DMS114 treated with DMSO at 0.1 percent for 48 hours (cell line): ENCODE measurements around the gene RASGEF1C.

Experiments
- DNase-seq: peaks from one replicate; lab custom pipeline; 2025; ENCODE audit not compliant: unreplicated experiment; lab: John Stamatoyannopoulos, UW

Gene RASGEF1C

DNA sequence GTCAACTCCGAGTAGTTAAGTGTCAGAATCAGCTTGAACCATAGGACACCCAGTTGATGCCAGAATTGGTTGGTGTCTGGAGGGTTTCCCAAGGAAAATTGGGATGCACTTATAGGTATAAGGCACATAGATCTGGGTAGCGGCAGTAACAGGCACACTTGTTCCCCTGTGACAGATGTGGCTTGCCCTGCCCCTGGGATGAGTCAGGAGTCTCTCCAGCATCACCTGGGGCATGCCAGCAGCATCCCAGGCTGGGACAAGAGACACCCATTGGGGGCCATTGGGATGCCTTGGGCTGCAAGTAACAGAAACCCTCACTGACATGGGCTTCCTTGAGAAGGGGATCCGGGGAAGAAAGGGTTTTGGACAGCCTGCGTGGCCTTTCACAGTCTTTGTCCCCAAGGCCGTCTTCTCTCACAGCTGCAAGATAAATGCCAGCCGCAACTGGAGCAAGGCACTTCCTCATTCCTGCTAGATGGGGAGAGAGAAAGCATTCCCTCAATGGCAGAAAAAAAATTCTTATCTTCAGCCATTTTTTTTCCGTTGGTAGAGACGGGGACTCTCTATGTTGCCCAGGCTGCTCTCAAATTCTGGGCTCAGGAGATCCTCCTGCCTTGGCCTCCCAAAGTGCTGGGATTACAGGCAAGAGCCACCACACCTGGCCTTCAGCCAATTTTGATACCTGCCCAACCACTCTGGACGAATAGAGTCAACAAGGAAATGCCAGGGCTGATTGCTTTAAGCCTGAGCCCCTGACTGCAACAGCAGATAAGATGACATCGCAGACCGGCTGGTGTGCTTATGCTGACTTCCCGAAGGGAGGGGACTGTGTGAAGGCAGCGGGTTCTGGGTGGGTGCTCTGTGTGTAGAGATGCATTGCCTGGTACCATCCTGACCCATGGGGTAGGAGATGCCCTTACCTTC, 124.1 kb downstream of the RASGEF1C start:
- no peak for DNase-seq

DNA sequence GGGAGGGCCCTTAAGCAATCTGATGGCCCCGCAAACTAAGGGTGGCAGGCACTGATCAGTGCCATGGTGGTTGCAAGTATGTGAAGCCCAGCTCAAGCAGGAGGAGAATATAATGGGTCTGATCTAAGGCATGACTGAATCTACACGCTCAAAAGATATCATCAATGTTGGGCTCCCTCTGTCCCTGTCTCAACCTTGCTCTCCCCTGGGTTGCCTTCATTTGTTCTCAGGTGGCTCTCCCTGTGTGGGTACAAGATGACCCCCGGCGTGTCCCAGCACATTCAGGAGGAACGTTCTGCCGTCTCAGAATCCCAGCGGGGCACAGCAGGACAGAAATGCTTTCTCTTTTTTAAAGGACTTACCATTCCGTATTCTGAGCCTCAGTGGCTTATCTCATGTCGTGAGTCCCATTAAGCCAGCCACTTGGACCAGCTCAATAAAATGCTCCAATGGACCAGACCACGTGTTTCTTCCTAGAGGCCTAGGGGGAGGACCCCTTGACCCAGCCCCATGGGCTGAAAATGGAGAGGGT, 125.4 kb downstream of the RASGEF1C start:
- no peak for DNase-seq

DNA sequence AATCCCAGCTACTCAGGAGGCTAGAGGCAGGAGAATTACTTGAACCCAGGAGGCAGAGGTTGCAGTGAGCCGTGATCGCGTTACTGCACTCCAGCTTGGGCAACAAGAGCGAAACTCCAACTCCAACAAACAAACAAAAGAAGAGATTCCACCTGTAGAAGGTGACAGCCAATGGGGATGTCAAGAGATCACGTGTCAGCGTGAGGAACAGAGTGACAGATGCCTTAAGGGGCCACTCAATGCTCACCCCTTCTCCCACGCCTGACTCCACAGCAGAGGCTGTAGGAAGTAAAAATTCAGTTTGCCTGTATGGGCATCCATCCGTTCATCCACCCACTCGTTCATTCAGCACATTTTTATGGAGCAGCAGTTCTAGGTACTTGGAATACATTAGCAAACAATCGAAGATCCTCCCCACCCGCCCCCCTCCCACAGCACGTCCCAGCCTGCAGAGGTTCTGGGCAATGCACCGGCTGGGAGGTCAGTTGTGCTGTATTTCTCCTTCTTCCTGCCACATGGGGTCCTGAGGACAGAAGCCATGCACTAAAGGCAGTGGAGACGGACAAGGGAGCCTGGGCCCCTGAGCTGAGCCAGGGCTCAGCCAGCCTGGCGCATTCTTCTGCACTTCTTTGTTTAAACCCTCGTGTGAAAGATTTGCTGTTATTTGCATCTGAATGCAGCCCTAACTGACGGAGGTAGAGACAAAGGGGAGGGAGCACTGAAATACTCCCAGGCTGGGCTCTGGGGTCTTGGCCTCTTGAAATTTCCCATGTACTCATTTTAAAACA, 126.2 kb downstream of the RASGEF1C start:
- DNase-seq = no peak

DNA sequence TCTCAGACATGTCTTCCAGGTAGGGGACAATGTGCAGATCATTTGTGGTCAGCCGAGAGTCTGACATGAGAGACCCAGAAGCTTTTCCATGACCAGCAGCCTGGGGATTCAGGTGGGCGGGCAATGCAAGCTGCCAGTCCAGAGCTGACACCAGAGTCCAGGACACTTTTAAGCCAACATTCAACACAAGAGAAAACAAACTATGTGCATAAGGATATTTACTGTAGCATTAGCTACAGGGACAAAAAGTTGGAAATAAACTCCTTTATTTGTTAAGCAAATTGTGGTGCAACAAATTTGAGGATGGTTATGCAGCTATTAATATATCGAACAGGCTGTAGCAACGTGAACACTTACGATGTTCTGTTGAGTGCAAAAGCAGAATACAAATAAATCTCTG, 127.5 kb downstream of the RASGEF1C start:
- DNase-seq = no peak

DNA sequence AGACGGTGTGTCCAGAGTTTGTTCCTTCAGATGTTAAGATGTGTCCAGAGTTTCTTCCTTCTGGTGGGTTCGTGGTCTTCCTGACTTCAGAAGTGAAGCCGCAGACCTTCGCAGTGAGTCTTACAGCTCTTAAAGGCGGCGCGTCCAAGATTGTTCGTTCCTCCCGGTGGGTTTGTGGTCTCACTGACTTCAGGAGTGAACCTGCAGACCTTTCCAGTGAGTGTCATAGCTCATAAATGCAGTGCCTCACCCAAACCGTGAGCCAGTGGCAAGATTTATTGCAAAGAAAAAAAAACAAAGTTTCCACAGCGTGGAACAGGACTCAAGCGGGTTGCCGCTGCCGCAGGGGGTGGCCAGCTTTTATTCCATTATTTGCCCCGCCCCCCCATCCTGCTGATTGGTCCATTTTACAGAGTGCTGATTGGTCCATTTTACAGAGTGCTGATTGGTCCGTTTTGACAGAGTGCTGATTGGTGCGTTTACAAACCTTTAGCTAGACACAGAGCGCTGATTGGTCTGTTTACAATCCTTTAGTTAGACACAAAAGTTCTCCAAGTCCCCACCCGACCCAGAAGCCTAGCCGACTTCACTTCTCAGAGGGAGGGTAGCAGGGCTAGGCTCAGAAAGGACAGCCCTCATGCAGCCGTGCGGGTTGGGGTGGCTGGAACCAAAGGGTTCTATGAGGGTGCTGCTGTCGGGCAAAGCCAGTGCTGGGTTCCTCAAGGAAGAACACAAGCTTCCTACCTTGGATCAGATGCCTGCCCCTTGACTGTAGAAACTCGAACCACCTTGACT, 128.3 kb downstream of the RASGEF1C start:
- no peak for DNase-seq

DNA sequence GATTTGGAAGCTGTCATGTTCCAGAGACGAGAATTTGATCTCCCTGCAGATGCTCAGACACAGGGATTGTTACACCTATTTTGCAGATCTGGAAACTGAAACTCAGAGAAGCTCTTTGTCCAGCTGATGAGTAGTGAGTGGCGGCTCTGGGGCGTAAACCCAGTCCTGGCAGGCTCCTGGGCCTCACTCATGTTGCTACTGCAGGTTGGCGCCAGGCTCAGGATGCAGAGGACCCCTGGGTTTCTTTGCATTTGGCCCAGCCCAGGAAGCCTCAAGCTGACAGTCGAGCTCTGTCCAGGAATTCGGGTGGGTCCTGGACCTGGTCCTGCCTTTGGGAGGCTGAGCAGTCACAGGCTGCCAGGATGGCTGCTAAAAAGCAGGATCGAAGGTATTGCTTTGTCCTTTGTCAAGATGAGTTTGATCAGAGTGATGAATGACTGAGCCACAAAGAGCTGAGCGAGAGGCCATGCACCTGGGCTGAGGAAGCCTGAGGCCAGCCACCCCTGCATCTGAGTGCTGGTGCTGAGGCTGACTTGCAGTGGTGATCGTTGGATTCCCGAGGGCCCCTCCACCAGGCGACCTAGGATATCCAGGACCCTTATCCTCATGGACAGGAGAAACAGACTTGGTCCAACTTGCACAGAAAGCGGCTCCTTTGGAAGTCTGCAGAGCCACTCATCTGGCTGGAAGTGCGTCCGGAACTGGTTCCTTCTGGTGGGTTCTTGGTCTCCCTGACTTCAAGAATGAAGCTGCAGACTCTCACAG, 129.1 kb downstream of the RASGEF1C start:
- DNase-seq = no peak

DNA sequence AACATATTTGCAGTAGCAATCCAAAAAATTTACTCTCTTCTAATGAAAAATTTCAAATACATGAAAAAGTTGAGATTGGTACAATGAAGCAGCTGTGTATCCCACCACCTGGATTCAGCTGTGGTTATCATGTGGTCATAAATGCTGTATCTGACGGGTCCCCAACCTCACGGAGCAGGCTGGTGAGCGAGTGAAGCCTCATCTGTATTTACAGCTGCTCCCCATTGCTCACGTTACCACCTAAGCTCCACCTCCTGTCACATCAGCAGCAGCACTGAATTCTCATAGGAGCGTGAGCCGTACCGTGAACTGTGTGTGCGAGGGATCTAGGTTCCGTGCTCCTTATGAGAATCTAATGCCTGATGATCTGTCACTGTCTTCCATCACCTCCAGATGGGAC, 130.7 kb downstream of the RASGEF1C start:
- DNase-seq = no peak

DNA sequence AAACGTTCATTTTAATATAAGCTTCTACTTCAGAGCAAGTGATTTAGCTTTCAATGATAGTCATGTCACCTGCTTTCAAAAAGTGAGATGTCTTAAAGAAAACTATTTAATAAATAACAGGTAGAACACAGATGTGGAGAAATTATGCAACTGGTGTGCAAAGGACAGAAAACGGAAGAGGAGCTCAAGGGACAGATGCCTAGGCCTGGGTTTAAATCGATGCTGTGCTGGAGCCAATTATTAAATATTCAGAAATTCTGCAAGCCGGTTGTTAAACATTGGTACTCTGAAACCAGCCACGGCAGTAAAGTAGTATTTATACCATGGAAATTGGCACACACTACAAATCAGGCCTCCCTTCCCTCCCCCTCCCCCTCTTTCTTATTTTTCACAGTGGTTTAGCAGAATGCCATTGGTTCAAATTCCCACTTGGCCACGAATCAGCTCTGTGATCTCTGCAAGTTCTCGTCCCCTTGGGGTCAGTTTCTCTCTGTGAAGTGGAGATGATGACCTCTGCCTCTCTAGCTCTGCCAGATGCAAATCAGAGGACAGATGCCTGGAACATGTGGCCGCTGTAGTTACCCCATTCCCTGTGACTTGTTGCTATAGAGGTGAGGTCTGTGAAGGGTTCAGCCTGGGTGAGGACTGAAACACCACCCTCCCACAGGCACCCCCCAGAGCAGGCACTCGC, 131.3 kb downstream of the RASGEF1C start:
- no peak for DNase-seq

DNA sequence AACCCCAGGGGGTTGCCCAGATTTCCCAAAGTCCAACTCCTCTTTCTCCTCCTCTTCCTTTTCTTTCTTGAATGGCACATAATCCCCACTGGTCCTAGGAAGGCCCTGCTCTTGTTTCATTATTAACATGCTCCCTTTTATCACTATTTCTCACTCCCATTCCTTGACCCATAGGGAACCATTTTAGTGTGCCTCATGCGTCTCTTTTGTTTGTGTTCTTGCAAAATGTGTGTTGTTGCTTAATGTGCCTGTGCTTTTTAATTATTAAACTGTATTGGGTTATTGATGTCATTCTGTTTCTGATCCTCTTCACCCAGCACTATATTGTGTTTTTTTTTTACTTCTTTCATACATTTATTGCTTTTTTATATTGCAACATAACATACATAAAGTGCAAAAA, 133.3 kb downstream of the RASGEF1C start:
- no peak for DNase-seq

DNA sequence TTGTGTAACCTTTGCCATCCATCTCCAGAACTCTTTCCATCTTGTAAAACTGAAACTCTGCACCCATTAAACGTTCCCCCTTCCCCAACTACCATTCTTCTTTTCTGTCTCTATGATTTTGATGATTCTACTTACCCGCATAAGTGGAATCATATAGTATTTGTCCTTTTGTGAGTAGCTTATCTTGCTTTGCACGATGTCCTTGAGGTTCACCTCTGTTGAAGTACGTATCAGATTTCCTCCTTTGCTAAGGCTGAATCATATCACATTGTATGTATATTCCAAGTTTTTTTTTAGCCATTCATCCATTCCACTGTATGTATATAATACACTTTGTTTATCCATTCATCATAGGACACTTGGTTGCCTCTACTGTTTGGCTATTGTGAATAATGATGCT, 134.5 kb downstream of the RASGEF1C start:
- DNase-seq = no peak

DNA sequence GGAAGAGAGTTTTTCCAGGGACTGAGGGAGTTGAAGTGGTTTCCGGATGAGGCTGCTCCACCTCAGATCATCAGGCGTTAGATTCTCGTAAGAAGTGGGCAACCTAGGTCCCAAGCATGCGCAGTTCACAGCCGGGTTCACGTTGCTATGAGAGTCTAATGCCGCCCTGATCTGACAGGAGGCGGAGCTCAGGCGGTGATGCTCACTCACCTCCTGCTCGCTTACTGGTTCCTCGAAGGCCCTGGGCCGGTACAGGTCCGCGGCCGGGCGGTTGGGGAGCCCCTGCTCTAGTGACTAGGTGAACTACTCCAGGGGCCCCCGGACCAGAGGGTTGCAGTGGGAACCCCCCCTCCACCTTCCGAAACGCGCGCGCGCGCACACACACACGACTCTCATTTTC, 136.5 kb downstream of the RASGEF1C start:
- no peak for DNase-seq

DNA sequence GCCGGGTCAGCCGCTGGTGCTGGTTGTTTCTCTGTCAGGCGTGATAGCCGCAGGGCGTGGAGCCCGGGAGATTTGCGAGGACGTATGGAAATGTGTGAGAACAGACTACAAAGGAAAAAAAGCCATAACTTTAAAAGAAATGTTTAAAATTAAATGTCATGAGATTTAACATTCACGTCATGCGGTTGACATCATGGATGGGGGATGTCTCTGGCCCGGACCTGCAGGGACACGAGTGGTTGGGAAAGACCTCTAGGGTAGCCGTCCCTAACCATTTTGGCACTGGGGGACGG, 136.8 kb downstream of the RASGEF1C start:
- no peak for DNase-seq

DNA sequence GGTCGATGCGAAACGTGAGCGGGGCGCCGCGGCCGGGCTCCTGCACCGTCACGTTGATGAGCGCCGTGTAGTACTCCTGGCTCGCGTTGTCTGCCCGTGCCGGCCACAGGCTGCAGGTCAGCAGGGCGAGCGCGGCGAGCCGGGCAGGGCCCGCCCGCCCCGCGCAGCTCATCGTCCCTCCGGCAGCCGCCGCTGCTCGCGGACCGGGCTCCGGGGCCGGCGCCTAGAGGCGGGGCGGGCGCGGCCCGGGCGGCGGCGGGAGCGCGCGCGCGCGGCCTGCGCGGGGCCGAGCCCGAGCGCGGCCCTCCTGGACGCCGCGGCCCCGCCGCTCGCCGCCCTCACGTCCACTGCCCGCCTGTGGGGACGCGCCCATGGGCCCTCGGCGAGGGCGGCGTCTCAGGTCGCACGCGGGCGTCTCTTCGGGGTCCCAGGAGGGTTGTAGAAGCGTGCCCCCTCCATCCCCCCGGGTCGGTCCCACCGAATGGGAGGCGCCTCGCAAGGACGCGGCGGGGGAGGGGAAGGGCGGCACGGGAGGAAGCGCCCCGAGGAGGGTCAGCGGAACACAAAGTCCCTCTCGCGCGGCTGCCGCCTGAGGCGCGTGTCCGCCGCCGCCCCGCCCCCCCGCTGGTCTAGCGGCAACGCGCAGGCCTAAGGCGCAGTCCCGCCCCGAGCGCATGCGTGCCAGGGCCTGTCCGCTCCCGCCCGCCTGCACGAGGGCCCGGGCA, 137.3 kb downstream of the RASGEF1C start, which contains the start of gene RNF130:
Gene RNF130, minus strand, starts transcription at position 229 of the 725 bp plus-strand sequence. Its CDS starts 57 bp downstream, at position 172.
- DNase-seq = peak; percentile 84

DNA sequence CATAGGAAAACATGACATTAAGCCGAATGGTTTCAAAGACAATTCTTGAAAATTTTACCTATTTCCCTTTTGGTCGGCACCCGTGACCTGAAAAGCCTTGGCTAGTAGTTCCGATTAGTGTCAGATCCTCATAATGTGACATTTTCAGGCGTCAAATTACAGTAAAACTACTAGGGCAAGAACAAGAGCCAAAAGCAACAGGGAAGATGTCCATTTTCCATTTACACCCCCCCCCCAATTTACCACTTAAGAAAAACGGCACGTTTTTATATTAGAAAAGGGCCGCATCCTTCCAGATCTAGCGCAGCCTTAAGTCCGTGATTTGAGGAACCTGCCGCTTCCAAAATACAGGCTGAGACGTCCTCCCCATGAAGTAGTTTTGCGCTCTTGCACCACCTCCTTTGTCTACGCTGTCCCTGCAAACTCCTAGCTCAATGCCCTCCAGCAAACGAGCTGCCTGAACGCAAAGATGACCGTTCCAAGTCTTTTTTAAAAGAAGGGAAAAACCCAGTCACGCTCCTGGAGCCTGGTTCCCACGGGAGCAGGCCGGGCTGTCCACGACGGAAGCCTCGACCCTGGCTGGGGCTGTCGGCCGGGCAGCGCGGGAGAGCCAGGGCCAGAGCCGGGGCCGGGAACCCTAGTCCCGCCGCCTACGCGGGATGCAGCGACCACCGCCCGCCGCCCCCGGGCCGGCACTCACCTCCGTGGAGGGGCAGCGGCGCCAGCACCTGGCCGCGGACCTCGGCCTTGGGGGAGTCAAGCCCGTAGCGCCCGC, 138.1 kb downstream of the RASGEF1C start:
- DNase-seq = peak; percentile 37

DNA sequence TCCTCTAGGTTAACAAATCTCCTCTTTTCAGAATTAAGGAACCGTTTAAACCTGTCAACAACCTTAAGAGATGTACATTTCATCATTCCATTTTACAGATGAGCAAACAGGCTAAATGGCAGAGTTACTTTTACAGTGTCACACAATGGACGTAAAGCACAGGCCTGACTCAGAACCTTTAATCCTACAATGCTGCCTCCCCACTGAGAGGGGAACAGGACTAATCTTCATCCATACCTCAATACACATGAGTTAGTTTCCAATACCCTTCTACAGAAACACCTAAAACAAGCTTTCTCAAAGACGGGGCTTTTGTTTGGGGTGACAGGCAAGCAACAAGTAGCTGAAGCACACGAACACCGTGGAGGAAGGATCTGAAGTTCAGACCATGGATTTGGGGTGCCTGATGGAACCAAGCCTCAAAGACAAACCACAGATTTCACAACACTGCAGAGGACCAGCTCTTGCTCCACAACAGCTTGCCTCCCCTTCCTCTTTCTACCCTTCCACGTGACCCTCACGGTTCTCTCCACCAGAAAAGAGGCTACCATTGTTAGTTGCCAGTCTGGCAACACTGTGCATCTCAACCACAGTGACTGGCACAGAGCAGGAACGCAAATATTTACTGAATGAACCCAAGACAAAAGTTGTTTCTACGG, 139.3 kb downstream of the RASGEF1C start:
- DNase-seq = peak; percentile 23

DNA sequence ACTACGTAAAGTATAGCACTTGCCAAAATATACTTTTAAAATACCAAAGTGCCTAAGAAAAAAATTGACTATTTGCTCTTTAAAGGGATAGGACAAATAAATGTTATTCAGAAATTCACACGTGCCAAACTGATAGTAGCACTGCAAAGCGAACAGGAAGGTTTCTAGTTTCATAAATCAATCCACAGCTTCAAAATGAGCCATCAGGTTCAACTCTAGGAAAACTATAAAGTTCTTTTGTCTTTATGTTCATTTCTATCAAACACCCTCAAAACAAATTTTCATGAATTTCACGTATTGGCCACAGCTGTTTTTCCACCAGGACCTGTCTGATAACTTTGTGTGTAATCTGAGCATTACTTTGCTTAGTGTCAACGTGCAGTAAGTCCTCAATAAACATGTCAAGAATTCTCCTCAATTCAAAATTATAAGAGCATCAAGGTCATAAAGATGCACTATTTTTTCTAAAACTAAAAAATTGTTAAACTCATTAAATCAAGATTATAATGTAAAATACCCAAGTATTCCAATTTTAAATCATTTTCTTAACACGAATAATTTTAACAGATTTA, 140.4 kb downstream of the RASGEF1C start:
- no peak for DNase-seq

DNA sequence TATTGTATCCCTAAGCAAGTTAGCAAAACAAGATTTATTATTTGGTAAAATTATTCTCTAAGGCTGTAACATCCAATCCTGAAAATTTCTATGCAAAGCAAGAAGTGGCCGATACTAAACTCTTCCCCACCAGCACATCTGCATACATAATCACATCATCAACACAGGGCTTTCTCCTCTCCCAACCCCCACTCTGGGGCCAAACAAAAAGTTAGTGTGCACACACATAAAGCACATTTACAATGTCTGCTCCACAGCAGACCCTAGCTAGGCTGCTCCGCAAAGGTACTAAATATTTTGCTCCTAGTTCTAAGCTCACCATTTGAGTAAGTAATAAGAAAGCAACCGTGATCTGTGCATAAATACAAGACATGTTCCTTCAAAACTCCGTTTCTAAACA, 141.0 kb downstream of the RASGEF1C start:
- DNase-seq = no peak

DNA sequence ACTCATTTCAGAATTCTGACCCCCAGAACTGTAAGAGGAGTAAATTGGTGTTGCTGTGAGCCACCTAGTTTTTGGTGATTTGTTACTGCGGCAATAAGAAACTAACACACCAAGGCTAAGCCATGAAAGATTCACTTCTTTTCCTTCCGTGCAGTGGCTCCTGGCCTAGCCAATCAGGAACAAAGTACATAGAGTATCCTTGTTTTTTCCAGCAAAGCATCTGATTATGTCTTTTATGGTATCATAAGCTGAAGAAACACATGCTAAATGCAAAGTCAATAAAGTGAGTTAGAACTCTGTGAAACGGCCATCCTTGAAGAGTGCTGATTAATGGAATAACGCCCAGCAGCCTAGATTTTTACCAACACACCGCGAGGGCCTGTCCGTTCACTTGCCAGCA, 148.8 kb downstream of the RASGEF1C start:
- DNase-seq = no peak
